ENCODE data around the gene HPDL.

GRCh38 chr1:45348020-45348419 is 21.3 kb downstream of the HPDL start:
- TF ChIP-seq EP300 (IDR thresholded peaks at IDR 0.05) (no peak), CTCF (IDR thresholded peaks at IDR 0.05) (no peak), POLR2A (IDR thresholded peaks at IDR 0.05) (no peak)
